Measurements from ENCODE around the gene ESR1. TPM values are rescaled to one million over a fixed set of nuclear protein-coding genes. Genes with fewer than 3 reads are reported as not detected.

The ESR1 gene
- total RNA-seq, 2 donors from 2014 or later, result 4.9 TPM

- H3K4me3 ChIP-seq, result no peak overlapping the region
- peaks cover 7 to 22% of the 10 kb centered on the region in 2 donors for H3K4me1 ChIP-seq (ENCODE audit: control insufficient read depth in 1 of 2, low read depth in 2 of 2)
- no peaks in the 10 kb centered on the region for H3K9me3 ChIP-seq
- ATAC-seq (ENCODE audit: insufficient number of reproducible peaks, low FRiP score, low read depth), result no peak
- no peak for DNase-seq (ENCODE audit: low spot score)
- H3K27me3 ChIP-seq (replicated peaks; ENCODE audit: insufficient read depth), result no peaks in the 10 kb centered on the region
- H3K36me3 ChIP-seq, result peaks cover 26% of the 10 kb centered on the region
- TF ChIP-seq CTCF (IDR thresholded peaks at IDR 0.05), result no peak
- H3K27ac ChIP-seq, result no peak overlapping the region
These were observed 310.7 kb downstream of the ESR1 start for GRCh38 chr6:152118224-152118623.

GRCh38 chr6:152118678-152119077, 311.2 kb downstream of the ESR1 start:
- ATAC-seq (ENCODE audit: insufficient number of reproducible peaks, low FRiP score, low read depth) (no peak), DNase-seq (ENCODE audit: low spot score) (no peak)
- Histone ChIP-seq H3K27ac (no peak overlapping the region), H3K27me3 (replicated peaks; ENCODE audit: insufficient read depth) (no peaks in the 10 kb centered on the region), H3K4me1 (ENCODE audit: control insufficient read depth in 1 of 2, low read depth in 2 of 2) (peaks cover 7 to 27% of the 10 kb centered on the region in 2 donors), H3K4me3 (no peak overlapping the region), H3K9me3 (no peaks in the 10 kb centered on the region), H3K36me3 (peaks cover 26% of the 10 kb centered on the region)
- no peak for TF ChIP-seq CTCF (IDR thresholded peaks at IDR 0.05)

- no peak for TF ChIP-seq CTCF (IDR thresholded peaks at IDR 0.05)
- no peak overlapping the region for H3K4me3 ChIP-seq
- peaks cover 7 to 30% of the 10 kb centered on the region in 2 donors for H3K4me1 ChIP-seq (ENCODE audit: control insufficient read depth in 1 of 2, low read depth in 2 of 2)
- no peaks in the 10 kb centered on the region for H3K9me3 ChIP-seq
- H3K27me3 ChIP-seq (replicated peaks; ENCODE audit: insufficient read depth), result no peaks in the 10 kb centered on the region
- ATAC-seq (ENCODE audit: insufficient number of reproducible peaks, low FRiP score, low read depth) (no peak), DNase-seq (ENCODE audit: low spot score) (no peak)
- H3K36me3 ChIP-seq, result peaks cover 26% of the 10 kb centered on the region
- no peak overlapping the region for H3K27ac ChIP-seq
These were observed 312.3 kb downstream of the ESR1 start for GRCh38 chr6:152119831-152120230.

GRCh38 chr6:152121910-152122309, 314.4 kb downstream of the ESR1 start:
- ATAC-seq (ENCODE audit: insufficient number of reproducible peaks, low FRiP score, low read depth) (no peak), DNase-seq (ENCODE audit: low spot score) (no peak)
- H3K27ac ChIP-seq, result no peak overlapping the region
- no peak for TF ChIP-seq CTCF (IDR thresholded peaks at IDR 0.05)
- H3K4me1 ChIP-seq (ENCODE audit: control insufficient read depth in 1 of 2, low read depth in 2 of 2), result peaks cover 7 to 28% of the 10 kb centered on the region in 2 donors
- H3K9me3 ChIP-seq, result no peaks in the 10 kb centered on the region
- H3K36me3 ChIP-seq, result peaks cover 29% of the 10 kb centered on the region
- H3K27me3 ChIP-seq (replicated peaks; ENCODE audit: insufficient read depth), result no peaks in the 10 kb centered on the region
- no peak overlapping the region for H3K4me3 ChIP-seq

GRCh38 chr6:152122434-152122833, 315.0 kb downstream of the ESR1 start:
- ATAC-seq (ENCODE audit: insufficient number of reproducible peaks, low FRiP score, low read depth) (no peak), DNase-seq (ENCODE audit: low spot score) (no peak)
- TF ChIP-seq CTCF (IDR thresholded peaks at IDR 0.05), result no peak

More at GRCh38 chr6:152122434-152122833, 315.0 kb downstream of the ESR1 start:
- Histone ChIP-seq H3K27me3 (replicated peaks; ENCODE audit: insufficient read depth) (no peaks in the 10 kb centered on the region), H3K27ac (no peak overlapping the region), H3K4me3 (no peak overlapping the region), H3K9me3 (no peaks in the 10 kb centered on the region), H3K4me1 (ENCODE audit: control insufficient read depth in 1 of 2, low read depth in 2 of 2) (peaks cover 7 to 27% of the 10 kb centered on the region in 2 donors), H3K36me3 (peaks cover 29% of the 10 kb centered on the region)
